Adrenal gland (tissue), 19 donors: Measurements from ENCODE around the gene APOLD1. TPM values are rescaled to one million over a fixed set of nuclear protein-coding genes. Genes with fewer than 3 reads are reported as not detected.
"Not testable (repeated sequence)": the region's sequence is repeated elsewhere in the genome, so short reads cannot be mapped to it uniquely, and the experiment has no call there.

Source experiments
- DNase-seq, 7 donors: peaks; one replicate each; pipeline ENCODE4 v3.0.0-alpha.2; 2019 to 2020
- H3K27ac ChIP-seq, 5 donors: fragments of 200-600 bp; sonication (generic) in 4 of 5; 1 replicate in 3 of 5; 2 replicates in 2 of 5; pipeline versions ENCODE4 v1.5.1 to v1.8.0; 2016 to 2020; ENCODE audit warnings: mild to moderate bottlenecking in 1 of 5
- H3K27me3 ChIP-seq: fragments of 200-600 bp; 2 replicates; pipeline ENCODE4 v1.8.0; 2021
- H3K36me3 ChIP-seq, 2 donors: fragments of 200-600 bp; replicated peaks in 1 of 2; 1 replicate in 1 of 2; 2 replicates in 1 of 2; pipeline versions ENCODE4 v1.5.1 to v1.8.0; 2018 to 2022
- H3K4me1 ChIP-seq, 2 donors: fragments of 200-600 bp; replicated peaks in 1 of 2; 1 replicate in 1 of 2; 2 replicates in 1 of 2; pipeline versions ENCODE4 v1.5.1 to v1.8.0; 2018 to 2021
- H3K4me3 ChIP-seq, 4 donors: fragments of 200-600 bp; sonication (generic) in 3 of 4; one replicate each; pipeline ENCODE4 v1.5.1; 2016 to 2018
- H3K9me3 ChIP-seq, 3 donors: fragments of 200-600 bp; sonication (generic) in 1 of 3; replicated peaks in 1 of 3; 1 replicate in 2 of 3; 2 replicates in 1 of 3; pipeline versions ENCODE4 v1.5.1 to v1.8.0; 2016 to 2021
- CTCF ChIP-seq, 6 experiments: fragments of 450-650 bp in 4 of 6; fragments of 200-600 bp in 2 of 6; sonication (generic) in 1 of 6; IDR thresholded peaks; 1 replicate in 5 of 6; 2 replicates in 1 of 6; pipeline versions ENCODE4 v1.5.1 to v1.8.0; 2016 to 2021; ENCODE audit warnings: antibody characterized with exemption in 6 of 6, mild to moderate bottlenecking in 2 of 6, moderate library complexity in 1 of 6
- POLR2A ChIP-seq, 2 donors: fragments of 450-650 bp; IDR thresholded peaks; one replicate each; pipeline ENCODE4 v1.6.1; 2017; ENCODE audit warnings: antibody characterized with exemption in 2 of 2, mild to moderate bottlenecking in 2 of 2, moderate library complexity in 1 of 2
- WGBS, 4 donors: extraction: QIAGEN DNeasy Blood & Tissue Kit in 2 of 4; methylation state at CpG; one replicate each; pipeline versions ENCODE4 v1.1.5 to v1.1.7; 2013 to 2017; 5-methylcytosine and 5-hydroxymethylcytosine counted together
- intact Hi-C, 2 donors: fragments of 100-400 bp; cut with DNase I; formaldehyde crosslinking; loops; one replicate each; pipeline versions ENCODE4 v1.14.1 to v1.15.0; 2022 to 2023
- long read RNA-seq, 10 donors: library from polyadenylated mRNA in 3 of 10; unstranded in 2 of 10; stranded (forward) in 1 of 10; transcript quantifications; one replicate each; pipeline ENCODE4 v2.0.0 and lab custom pipeline, GENCODE V29; 2021 to 2026
- polyA plus RNA-seq, 3 donors: library from polyadenylated mRNA; stranded (reverse); fragments of 200-250 nt in 2 of 3; fragments of 350-450 nt in 1 of 3; fragmentation: Illumina TruSeq in 1 of 3; extraction: RNeasy Lipid Tissue Mini Kit (QIAGEN cat#74804) in 1 of 3; gene quantifications; one replicate each; pipeline ENCODE4 v1.2.3, GENCODE V29; 2013 to 2014
- total RNA-seq, 9 donors: library from RNA; depleted of rRNA in 4 of 9; stranded (reverse); fragments of >200 nt in 4 of 9; fragments of 120-200 nt in 1 of 9; fragmentation: NEBNext Ultra II Directional in 1 of 9; extraction: Animal tissue kit (Norgen Biotek cat#: 25700) in 1 of 9; gene quantifications; one replicate each; pipeline versions ENCODE4 v1.1.0 to v1.2.4, GENCODE V29; 2013 to 2023
- donor health status: healthy with polysubstance abuse.
- donor health status: Bipolar disorder and iron deficiency.
- donor health status: DM: yes; HTN: yes; CAD: no.
- donor health status: DM: no; HTN: no; CAD: no.
- donor health status: DM: no; HTN: no; CAD: no.
- donor health status: DM: yes; HTN: yes; CAD: no.

APOLD1 gene, protein sequence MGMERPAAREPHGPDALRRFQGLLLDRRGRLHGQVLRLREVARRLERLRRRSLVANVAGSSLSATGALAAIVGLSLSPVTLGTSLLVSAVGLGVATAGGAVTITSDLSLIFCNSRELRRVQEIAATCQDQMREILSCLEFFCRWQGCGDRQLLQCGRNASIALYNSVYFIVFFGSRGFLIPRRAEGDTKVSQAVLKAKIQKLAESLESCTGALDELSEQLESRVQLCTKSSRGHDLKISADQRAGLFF
- 10 to 100 TPM in 4 of 9 donors, 1 to 10 TPM in 5; 2.1 to 11.5 (median 8.1) TPM for total RNA-seq
- 1 to 10 TPM; 1.2 to 7.6 (median 6.9) TPM for polyA plus RNA-seq
- long read RNA-seq, donor 1, full-length matches to known transcripts = 1 of 1 reads
- long read RNA-seq, donor 1, partial matches to known transcripts = 0 of 1 reads
- long read RNA-seq, donor 1, other reads (novel, unspliced or antisense) = 0 of 1 reads
- long read RNA-seq, donor 2, full-length matches to known transcripts = 1 of 1 reads
- long read RNA-seq, donor 2, partial matches to known transcripts = 0 of 1 reads
- long read RNA-seq, donor 2, other reads (novel, unspliced or antisense) = 0 of 1 reads
- long read RNA-seq, donor 3 = 0 reads
- long read RNA-seq, donor 4, partial matches to known transcripts = 4 of 5 reads
- long read RNA-seq, donor 4, other reads (novel, unspliced or antisense) = 1 of 5 reads
- long read RNA-seq, donor 5, full-length matches to known transcripts = 15 of 24 reads
- long read RNA-seq, donor 5, partial matches to known transcripts = 0 of 24 reads
- long read RNA-seq, donor 5, other reads (novel, unspliced or antisense) = 9 of 24 reads
- long read RNA-seq, donor 6, full-length matches to known transcripts = 2 of 5 reads
- long read RNA-seq, donor 6, partial matches to known transcripts = 2 of 5 reads
- long read RNA-seq, donor 6, other reads (novel, unspliced or antisense) = 1 of 5 reads
- long read RNA-seq, donor 7, full-length matches to known transcripts = 5 of 11 reads
- long read RNA-seq, donor 7, partial matches to known transcripts = 6 of 11 reads
- long read RNA-seq, donor 7, other reads (novel, unspliced or antisense) = 0 of 11 reads
- long read RNA-seq, donor 8, full-length matches to known transcripts = 6 of 6 reads
- long read RNA-seq, donor 8, partial matches to known transcripts = 0 of 6 reads
- long read RNA-seq, donor 8, other reads (novel, unspliced or antisense) = 0 of 6 reads
- long read RNA-seq, donor 9 = 0 reads
- long read RNA-seq, donor 10, full-length matches to known transcripts = 1 of 1 reads
- long read RNA-seq, donor 10, partial matches to known transcripts = 0 of 1 reads
- long read RNA-seq, donor 10, other reads (novel, unspliced or antisense) = 0 of 1 reads

DNA sequence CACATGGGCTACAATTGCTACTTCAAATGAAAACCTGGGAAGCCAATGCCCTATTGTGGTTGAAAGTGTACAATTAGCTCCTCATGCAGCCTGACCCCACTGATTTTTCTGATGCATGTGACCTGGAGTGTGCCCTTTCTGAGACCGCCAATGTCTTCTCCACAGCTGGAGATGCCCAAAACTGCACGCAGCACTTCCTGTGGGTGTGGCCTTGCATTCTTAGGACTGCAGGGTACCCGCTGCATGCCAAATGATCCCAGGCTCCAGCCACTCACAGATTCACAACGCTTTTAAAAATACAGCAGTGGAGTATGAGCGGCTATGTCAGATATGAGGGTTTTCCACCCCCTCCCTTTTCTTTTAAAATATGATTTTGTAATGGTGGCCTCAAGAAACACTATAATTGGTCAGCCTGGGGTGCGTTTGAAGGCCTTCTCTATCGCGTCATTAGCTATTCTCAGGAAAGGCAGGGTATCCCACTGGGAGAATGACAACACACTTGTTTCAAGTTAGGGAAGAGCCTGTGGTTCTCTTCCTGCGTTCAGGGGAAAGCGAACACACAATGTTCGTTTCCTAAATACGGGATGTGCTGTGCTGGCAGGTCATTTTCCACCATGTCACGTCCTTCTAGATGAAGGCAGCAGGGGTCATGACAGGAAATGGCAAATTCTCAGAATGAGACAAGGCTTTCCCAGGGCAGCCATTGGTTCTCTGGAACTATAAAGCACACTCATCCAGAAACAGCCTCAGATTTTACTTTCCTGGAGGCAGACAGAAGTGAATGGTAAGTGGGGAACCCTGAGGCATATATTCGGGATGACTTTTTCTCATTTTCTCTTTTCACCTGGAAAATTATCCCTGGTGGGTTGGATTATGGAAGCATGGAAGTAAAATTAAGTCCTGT, at the start of gene APOLD1:
Gene APOLD1, plus strand, starts transcription at position 749 of the 904 bp plus-strand sequence. Its CDS starts 33 bp downstream, at position 782.
- H3K27ac ChIP-seq = peak within 1 kb of the TSS; percentile 54 to 96 (median 82)
- H3K4me3 ChIP-seq = peak within 1 kb of the TSS in 2 of 4 donors; percentile 23 to 61
- no peaks in the 10 kb centered on the region for H3K36me3 ChIP-seq
- WGBS, 4 donors = 74 to 88% (median 84%) methylated on average over 14 of the region's 14 CpGs
- TF ChIP-seq POLR2A (IDR thresholded peaks at IDR 0.05) (peak; percentile 62 to 65), CTCF (IDR thresholded peaks at IDR 0.05) (no peak)
- H3K27me3 ChIP-seq = no peaks in the 10 kb centered on the region
- peak in 6 of 7 donors; percentile 31 to 75 (median 39) for DNase-seq
- no peaks in the 10 kb centered on the region for H3K9me3 ChIP-seq
- intact Hi-C loops = no loop called here
- H3K4me1 ChIP-seq = peaks cover 17 to 20% of the 10 kb centered on the region in 2 donors

- intact Hi-C loops = no loop called here
- TF ChIP-seq CTCF (IDR thresholded peaks at IDR 0.05) (peak in 5 of 6 experiments; percentile 38 to 61 (median 48)), POLR2A (IDR thresholded peaks at IDR 0.05) (no peak)
- DNase-seq = peak in 2 of 7 donors; percentile 43 to 51
- H3K4me1 ChIP-seq = peaks cover 8 to 29% of the 10 kb centered on the region in 2 donors
- 47 to 60% (median 52%) methylated on average over 9 of the region's 9 CpGs for WGBS, 4 donors
- H3K27me3 ChIP-seq = no peaks in the 10 kb centered on the region
- H3K4me3 ChIP-seq = no peak overlapping the region
- no peaks in the 10 kb centered on the region for H3K36me3 ChIP-seq
- H3K27ac ChIP-seq = peak overlapping the region in 3 of 5 donors; percentile 26 to 54 (median 35)
- no peaks in the 10 kb centered on the region for H3K9me3 ChIP-seq
Observed at GRCh38 chr12:12736759-12737676, 48.4 kb upstream of the APOLD1 start.

DNA sequence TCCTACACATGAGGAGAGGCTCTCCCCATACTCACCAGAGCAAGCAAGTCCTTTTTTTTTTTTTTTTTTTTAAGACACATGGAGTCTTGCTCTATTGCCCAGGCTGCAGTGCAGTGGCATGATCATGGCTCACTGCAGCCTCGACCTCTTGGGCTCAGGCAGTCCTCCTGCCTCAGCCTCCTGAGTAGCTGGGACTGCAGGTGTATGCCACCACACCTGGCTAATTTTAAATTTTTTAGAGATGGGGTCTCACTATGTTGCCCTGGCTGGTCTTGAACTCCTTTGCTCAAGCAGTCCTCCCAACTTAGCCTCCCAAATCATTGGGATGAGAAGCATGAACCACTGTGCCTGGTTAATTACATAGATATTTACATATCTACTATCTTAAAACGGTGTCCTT, 47.3 kb upstream of the APOLD1 start:
- H3K36me3 ChIP-seq, H3K4me3 ChIP-seq, H3K27me3 ChIP-seq, H3K9me3 ChIP-seq, intact Hi-C loops, DNase-seq, H3K27ac ChIP-seq: not testable (repeated sequence)
- 85 to 96% (median 87%) methylated on average over 2 of the region's 2 CpGs for WGBS, 4 donors
- peaks cover 8 to 29% of the 10 kb centered on the region in 2 donors for H3K4me1 ChIP-seq
